B cell (primary cell): ENCODE results near the gene LMO1. TPM values are rescaled to one million over a fixed set of nuclear protein-coding genes. Genes with fewer than 3 reads are reported as not detected.

ENCODE experiments used
- ATAC-seq: fragments of 200-7000 bp; cut with Tn5 transposase; one replicate; pipeline ENCODE4 v1.10.0; 2021; ENCODE audit warnings: low read depth, mild to moderate bottlenecking, moderate number of reproducible peaks, moderate library complexity
- CTCF ChIA-PET: fragments of 350-600 bp; sonication (Branson Sonifier 250); formaldehyde crosslinking; loops from one replicate; lab custom pipeline; 2021; ENCODE audit warnings: antibody characterized with exemption, inconsistent platforms; lab: Charles Lee
- POLR2A ChIA-PET: fragments of 350-600 bp; sonication (Branson Sonifier 250); formaldehyde crosslinking; loops from one replicate; lab custom pipeline; 2021; ENCODE audit warnings: antibody characterized with exemption; lab: Charles Lee
- DNase-seq: peaks from one replicate; pipeline ENCODE4 v3.0.0; 2013
- H2AFZ ChIP-seq: 2 replicates; pipeline ENCODE4 v1.6.1; 2012; ENCODE audit warnings: mild to moderate bottlenecking, low read depth, low read length; ENCODE audit not compliant: insufficient read depth, poor library complexity, severe bottlenecking
- H3K27ac ChIP-seq, 2 donors: 1 replicate in 1 of 2; 2 replicates in 1 of 2; pipeline ENCODE4 v1.5.1; 2012 to 2013; ENCODE audit warnings: low read length in 2 of 2, mild to moderate bottlenecking in 2 of 2, moderate library complexity in 1 of 2
- H3K27me3 ChIP-seq, 4 experiments: fragments of 200-600 bp in 1 of 4; sonication (generic) in 1 of 4; replicated peaks in 1 of 4; 1 replicate in 2 of 4; 2 replicates in 2 of 4; pipeline versions ENCODE4 v1.6.1 to v1.7.0; 2013 to 2016; ENCODE audit warnings: low read length in 3 of 4, mild to moderate bottlenecking in 2 of 4, mixed read lengths in 1 of 4, moderate library complexity in 1 of 4; ENCODE audit not compliant: insufficient read depth in 4 of 4, control insufficient read depth in 3 of 4; ENCODE audit errors: control extremely low read depth in 1 of 4
- H3K36me3 ChIP-seq, 2 experiments: replicated peaks in 1 of 2; 1 replicate in 1 of 2; 2 replicates in 1 of 2; pipeline versions ENCODE4 v1.6.1 to v1.7.1; 2013; ENCODE audit warnings: low read length in 1 of 2; ENCODE audit not compliant: insufficient read depth in 2 of 2, control insufficient read depth in 1 of 2; ENCODE audit errors: control extremely low read depth in 1 of 2, extremely low read depth in 1 of 2
- H3K4me1 ChIP-seq, 2 donors: fragments of 200-600 bp in 1 of 2; sonication (generic) in 1 of 2; 1 replicate in 1 of 2; 2 replicates in 1 of 2; pipeline versions ENCODE4 v1.5.1 to v1.6.1; 2013 to 2017; ENCODE audit warnings: low read length in 2 of 2; ENCODE audit not compliant: control insufficient read depth in 2 of 2, insufficient read depth in 2 of 2
- H3K4me2 ChIP-seq: replicated peaks from 2 replicates; pipeline ENCODE3; 2012; ENCODE audit warnings: mild to moderate bottlenecking, low read depth, low read length; ENCODE audit not compliant: poor library complexity, severe bottlenecking
- H3K4me3 ChIP-seq, 5 experiments: fragments of 200-600 bp in 1 of 5; sonication (generic) in 1 of 5; 1 replicate in 3 of 5; 2 replicates in 2 of 5; pipeline versions ENCODE4 v1.5.1 to v1.7.0; 2011 to 2016; ENCODE audit warnings: low read length in 4 of 5, mild to moderate bottlenecking in 4 of 5, low read depth in 2 of 5, control low read depth in 1 of 5, moderate library complexity in 1 of 5; ENCODE audit not compliant: insufficient read depth in 1 of 5; ENCODE audit errors: control extremely low read depth in 1 of 5, extremely low read depth in 1 of 5
- H3K79me2 ChIP-seq: fragments of 200-600 bp; sonication (generic); one replicate; pipeline ENCODE4 v1.6.0; 2016; ENCODE audit warnings: low read length; ENCODE audit not compliant: control insufficient read depth, insufficient read depth
- H3K9ac ChIP-seq: fragments of 200-600 bp; sonication (generic); 2 replicates; pipeline ENCODE4 v1.6.1; 2017; ENCODE audit warnings: mild to moderate bottlenecking, low read length, moderate library complexity
- H3K9me3 ChIP-seq, 3 donors: one replicate each; pipeline versions ENCODE4 v1.6.1 to v1.7.1; 2013; ENCODE audit warnings: low read length in 2 of 3; ENCODE audit not compliant: control insufficient read depth in 2 of 3, insufficient read depth in 1 of 3; ENCODE audit errors: control extremely low read depth in 1 of 3
- H4K20me1 ChIP-seq: 2 replicates; pipeline ENCODE4 v1.6.0; 2012; ENCODE audit warnings: mild to moderate bottlenecking, low read length; ENCODE audit not compliant: insufficient read depth, control insufficient read depth, poor library complexity, severe bottlenecking
- H3K27ac Mint-ChIP-seq: one replicate; pipeline ENCODE4 v1.8.0; 2021; ENCODE audit warnings: mixed read lengths
- H3K27me3 Mint-ChIP-seq: one replicate; pipeline ENCODE4 v1.8.0; 2021; ENCODE audit warnings: mixed read lengths
- H3K4me1 Mint-ChIP-seq: one replicate; pipeline ENCODE4 v1.8.0; 2021; ENCODE audit warnings: mixed read lengths
- H3K4me3 Mint-ChIP-seq: one replicate; pipeline ENCODE4 v1.8.0; 2021; ENCODE audit warnings: mixed read lengths
- H3K9me3 Mint-ChIP-seq: one replicate; pipeline ENCODE4 v1.8.0; 2022; ENCODE audit warnings: mixed read lengths; ENCODE audit not compliant: insufficient read depth
- CTCF ChIP-seq: fragments of 200-600 bp; IDR thresholded peaks from one replicate; pipeline ENCODE4 v1.8.0; 2022; ENCODE audit warnings: antibody characterized with exemption, mild to moderate bottlenecking
- EZH2 ChIP-seq: IDR thresholded peaks from 2 replicates; pipeline ENCODE4 v1.6.1; 2012; ENCODE audit warnings: borderline replicate concordance, low read depth, mild to moderate bottlenecking, moderate library complexity, low read length; ENCODE audit not compliant: insufficient read depth, poor library complexity, severe bottlenecking
- WGBS: methylation state at CpG from one replicate; pipeline ENCODE4 v1.1.5; 2013; ENCODE audit warnings: missing lambda C conversion rate; ENCODE audit not compliant: insufficient coverage; 5-methylcytosine and 5-hydroxymethylcytosine counted together
- intact Hi-C: fragments of 100-400 bp; cut with micrococcal nuclease; formaldehyde crosslinking; loops from one replicate; pipeline ENCODE4 v1.10.0; 2022
- polyA plus RNA-seq: library from polyadenylated mRNA; depleted of rRNA; stranded (reverse); fragments of >200 nt; gene quantifications from 2 replicates; pipeline ENCODE4 v1.2.3, GENCODE V29; 2012
- total RNA-seq, 2 donors: library from RNA; stranded (reverse); fragments of 120-200 nt in 1 of 2; gene quantifications; 1 replicate in 1 of 2; 2 replicates in 1 of 2; pipeline versions ENCODE4 v1.2.3 to v1.2.4, GENCODE V29; 2013 to 2022

The LMO1 gene
- total and polyA plus RNA-seq, 2 donors (not counting 1 experiment from before 2014, with no cell fraction given) = 0.22 TPM; not detected in 1

- ATAC-seq (no peak), DNase-seq (no peak)
- H3K9me3 ChIP-seq = no peaks in the 10 kb centered on the region
- Mint-ChIP-seq H3K4me3 (no peak overlapping the region), H3K9me3 (no peaks in the 10 kb centered on the region), H3K27ac (peak overlapping the region; percentile 87), H3K27me3 (no peaks in the 10 kb centered on the region), H3K4me1 (peaks cover 68% of the 10 kb centered on the region)
- intact Hi-C loops = loop anchor here (10.0 kb wide), 2 partner anchors 309 to 761 kb away; partner anchors contain the start of gene TMEM9B
- peak overlapping the region in 1 of 2 donors; percentile 82 for H3K27ac ChIP-seq
- H3K27me3 ChIP-seq = no peaks in the 10 kb centered on the region
- H3K79me2 ChIP-seq = peaks cover 16% of the 10 kb centered on the region
- no peak overlapping the region for H3K4me3 ChIP-seq
- peak overlapping the region; percentile 72 for H3K4me2 ChIP-seq
- ChIA-PET CTCF (interaction anchor here (1.0 to 17.7 kb wide), 5 partner anchors 8 to 363 kb away, joined by 3 to 327 read pairs (median 6); partner anchors contain the start of gene LMO1), POLR2A (no interaction called here)
- no peaks in the 10 kb centered on the region for H3K36me3 ChIP-seq
- TF ChIP-seq EZH2 (no peak), CTCF (no peak)
- WGBS = 92% methylated on average over 5 of the region's 5 CpGs
- H4K20me1 ChIP-seq = no peaks in the 10 kb centered on the region
- no peak overlapping the region for H3K9ac ChIP-seq
- H2AFZ ChIP-seq = no peak overlapping the region
- H3K4me1 ChIP-seq = peaks cover 64 to 67% of the 10 kb centered on the region in 2 donors
Observed at GRCh38 chr11:8204025-8204424, 59.7 kb downstream of the LMO1 start.

- Histone ChIP-seq H3K4me2 (peak overlapping the region; percentile 72), H2AFZ (no peak overlapping the region), H3K9ac (no peak overlapping the region), H3K27ac (peak overlapping the region; percentile 65 to 82), H3K4me3 (no peak overlapping the region), H3K4me1 (peaks cover 63 to 64% of the 10 kb centered on the region in 2 donors), H3K9me3 (no peaks in the 10 kb centered on the region), H3K79me2 (peaks cover 16% of the 10 kb centered on the region), H3K36me3 (no peaks in the 10 kb centered on the region), H4K20me1 (no peaks in the 10 kb centered on the region), H3K27me3 (no peaks in the 10 kb centered on the region)
- peak overlapping the region; percentile 42 for H3K4me3 Mint-ChIP-seq
- 92% methylated on average over 2 of the region's 2 CpGs for WGBS
- intact Hi-C loops = loop anchor here (10.0 kb wide), 2 partner anchors 309 to 761 kb away; partner anchors contain the start of gene TMEM9B
- no peaks in the 10 kb centered on the region for H3K27me3 Mint-ChIP-seq
- peaks cover 68% of the 10 kb centered on the region for H3K4me1 Mint-ChIP-seq
- no peaks in the 10 kb centered on the region for H3K9me3 Mint-ChIP-seq
- peak overlapping the region; percentile 87 for H3K27ac Mint-ChIP-seq
- CTCF ChIA-PET = interaction anchor here (1.7 to 17.7 kb wide), 4 partner anchors 7 to 364 kb away, joined by 5 to 327 read pairs (median 12); partner anchors contain the start of gene LMO1
- POLR2A ChIA-PET = no interaction called here
- no peak for ATAC-seq
- TF ChIP-seq CTCF (no peak), EZH2 (no peak)
- no peak for DNase-seq
Observed at GRCh38 chr11:8203414-8203715, 60.3 kb downstream of the LMO1 start.
